Ammon's horn (tissue), 1 donor: ENCODE results near the gene EFCAB14.
A peak's percentile ranks its signal among the peaks of the same experiment; 100 is the strongest.
"Not testable (repeated sequence)": the region's sequence is repeated elsewhere in the genome, so short reads cannot be mapped to it uniquely, and the experiment has no call there.

Experiments
- DNase-seq: peaks from one replicate; pipeline ENCODE4 v3.0.0-alpha.2; 2016; ENCODE audit warnings: low spot score

The EFCAB14 gene

GRCh38 chr1:46653405-46653958 is 65.4 kb downstream of the EFCAB14 start:
- DNase-seq = peak; percentile 7

DNA sequence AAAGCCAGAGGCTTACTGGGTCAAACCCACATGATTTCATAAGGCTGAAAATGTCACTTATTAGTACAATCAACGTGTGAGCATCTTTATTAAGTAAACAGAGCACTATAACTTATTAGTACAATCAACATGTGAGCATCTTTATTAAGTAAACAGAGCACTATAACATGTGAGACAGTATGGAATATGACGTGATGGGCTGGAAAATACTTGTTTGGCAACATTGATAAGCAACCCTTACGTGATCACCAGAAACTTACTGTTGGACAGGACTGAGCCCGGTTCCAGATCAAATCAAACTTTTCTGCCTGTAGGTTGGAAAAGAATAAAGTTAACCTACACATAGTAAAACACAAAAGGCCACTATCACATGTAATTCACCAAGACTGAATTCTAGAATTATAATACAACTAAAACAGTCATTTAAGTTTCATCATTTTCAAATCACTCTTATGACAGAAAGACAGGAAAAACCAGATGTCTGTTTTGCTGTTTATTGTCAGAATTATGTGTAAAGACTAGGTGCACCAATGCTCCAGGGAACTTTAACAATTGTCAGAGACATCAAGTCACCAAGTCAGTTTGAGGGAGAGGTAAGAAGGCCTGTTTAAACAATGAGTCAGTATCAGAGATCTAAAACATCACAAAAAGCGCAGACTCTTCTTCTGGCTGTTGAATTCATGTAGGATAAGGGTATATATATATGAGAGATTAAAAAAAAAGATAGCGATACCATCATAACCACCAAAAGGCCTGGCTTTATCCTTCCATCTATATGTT is 66.4 kb downstream of the EFCAB14 start:
- DNase-seq = no peak

DNA sequence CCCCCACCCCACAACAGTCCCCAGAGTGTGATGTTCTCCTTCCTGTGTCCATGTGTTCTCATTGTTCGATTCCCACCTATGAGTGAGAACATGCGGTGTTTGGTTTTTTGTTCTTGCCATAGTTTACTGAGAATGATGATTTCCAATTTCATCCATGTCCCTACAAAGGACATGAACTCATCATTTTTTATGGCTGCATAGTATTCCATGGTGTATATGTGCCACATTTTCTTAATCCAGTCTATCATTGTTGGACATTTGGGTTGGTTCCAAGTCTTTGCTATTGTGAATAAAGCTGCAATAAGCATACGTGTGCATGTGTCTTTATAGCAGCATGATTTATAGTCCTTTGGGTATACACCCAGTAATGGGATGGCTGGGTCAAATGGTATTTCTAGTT is 67.8 kb downstream of the EFCAB14 start:
- not testable (repeated sequence) for DNase-seq

- DNase-seq = no peak
Measured at GRCh38 chr1:46650491-46650890, 68.4 kb downstream of the EFCAB14 start.

GRCh38 chr1:46649764-46650163 is 69.2 kb downstream of the EFCAB14 start:
- no peak for DNase-seq

GRCh38 chr1:46647611-46648010 is 71.3 kb downstream of the EFCAB14 start:
- DNase-seq = no peak

- DNase-seq = no peak
Measured at GRCh38 chr1:46646844-46647243, 72.1 kb downstream of the EFCAB14 start.

DNA sequence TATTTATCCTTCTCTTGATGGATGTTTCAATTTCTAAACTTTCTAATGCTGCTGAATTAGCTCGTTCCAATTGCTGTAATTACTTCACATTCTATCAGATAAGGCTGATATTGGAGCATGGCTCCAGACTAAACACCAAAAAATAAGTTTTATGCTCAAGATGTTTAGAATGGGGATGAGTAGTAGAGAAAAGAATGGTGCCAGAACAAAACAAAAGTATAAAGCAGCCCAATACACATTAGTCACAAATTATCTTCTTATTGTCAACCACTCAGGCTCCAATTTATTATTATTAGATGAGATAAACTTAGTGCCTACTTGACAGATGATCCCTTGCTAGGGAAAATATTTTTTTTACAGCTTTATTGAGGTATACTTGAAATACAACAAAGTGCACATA is 72.6 kb downstream of the EFCAB14 start:
- no peak for DNase-seq

GRCh38 chr1:46645815-46646214 is 73.1 kb downstream of the EFCAB14 start:
- DNase-seq = no peak

DNA sequence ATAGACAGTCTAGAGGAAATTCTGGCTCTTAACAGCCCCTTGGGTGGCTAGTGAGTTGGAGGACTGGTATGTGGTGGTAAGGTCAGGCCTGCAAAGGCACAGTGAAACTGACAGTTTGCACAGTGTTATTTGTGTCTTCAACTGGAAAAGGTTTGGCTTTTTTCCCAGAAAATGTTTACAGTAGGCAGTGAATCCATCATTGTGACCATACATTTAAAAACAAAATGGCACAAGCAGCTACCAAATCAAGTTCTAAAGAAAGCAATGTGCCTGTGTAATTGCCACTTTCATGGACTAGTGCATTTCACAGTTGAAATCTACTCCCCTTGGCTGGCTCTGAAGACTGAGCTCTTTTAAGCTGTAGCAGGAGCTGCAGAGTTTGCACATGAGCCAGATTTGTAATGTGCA is 75.5 kb downstream of the EFCAB14 start:
- DNase-seq = peak; percentile 11

DNA sequence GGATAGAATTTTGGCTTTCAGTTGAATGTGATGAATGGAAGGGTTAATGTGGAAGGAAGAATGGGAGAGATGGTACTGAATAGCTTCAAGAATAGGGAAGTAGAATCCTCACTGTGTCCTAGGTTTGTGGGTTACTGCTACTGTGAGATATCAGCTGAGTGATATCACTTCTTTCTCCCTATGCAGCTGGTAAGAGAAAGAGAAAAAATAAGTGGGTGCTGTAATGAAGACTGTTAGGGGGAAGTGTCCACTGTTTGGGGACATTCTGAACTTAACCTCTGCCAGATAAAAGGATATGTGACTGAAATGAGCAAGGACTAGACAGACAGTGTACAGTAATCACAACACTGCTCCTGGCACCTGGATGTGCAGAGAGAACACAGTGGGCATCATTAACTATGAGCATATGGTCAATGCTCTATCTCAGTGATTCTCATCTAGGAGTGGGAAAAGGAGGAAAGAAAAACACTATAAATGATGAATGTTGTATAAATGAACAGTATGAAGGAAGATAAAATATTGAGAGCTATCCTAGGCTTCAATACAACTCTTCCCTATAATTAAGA is 76.7 kb downstream of the EFCAB14 start:
- DNase-seq = no peak

DNA sequence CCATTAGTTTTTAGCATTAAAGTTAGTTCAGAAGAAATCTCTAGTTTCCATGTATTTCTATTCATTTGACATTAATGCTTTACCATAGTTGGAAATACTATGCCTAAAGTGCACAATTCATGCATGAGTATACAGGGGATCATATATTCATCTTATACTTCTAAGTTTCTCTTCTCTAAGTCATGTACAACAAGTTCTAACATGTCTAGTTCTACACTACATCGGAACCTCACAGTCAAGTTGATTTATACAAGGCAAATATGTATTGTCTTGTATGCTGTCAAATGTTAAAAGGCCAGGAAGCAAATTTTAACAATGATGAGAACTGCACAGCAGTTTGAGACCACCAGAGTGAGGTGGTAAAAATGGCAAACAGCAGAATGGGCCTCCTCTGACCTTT is 79.4 kb downstream of the EFCAB14 start:
- DNase-seq = no peak

- no peak for DNase-seq
Measured at GRCh38 chr1:46638921-46639320, 80.0 kb downstream of the EFCAB14 start.

- no peak for DNase-seq
Measured at GRCh38 chr1:46637444-46638083, 81.3 kb downstream of the EFCAB14 start.

GRCh38 chr1:46635205-46635604 is 83.7 kb downstream of the EFCAB14 start:
- no peak for DNase-seq

DNA sequence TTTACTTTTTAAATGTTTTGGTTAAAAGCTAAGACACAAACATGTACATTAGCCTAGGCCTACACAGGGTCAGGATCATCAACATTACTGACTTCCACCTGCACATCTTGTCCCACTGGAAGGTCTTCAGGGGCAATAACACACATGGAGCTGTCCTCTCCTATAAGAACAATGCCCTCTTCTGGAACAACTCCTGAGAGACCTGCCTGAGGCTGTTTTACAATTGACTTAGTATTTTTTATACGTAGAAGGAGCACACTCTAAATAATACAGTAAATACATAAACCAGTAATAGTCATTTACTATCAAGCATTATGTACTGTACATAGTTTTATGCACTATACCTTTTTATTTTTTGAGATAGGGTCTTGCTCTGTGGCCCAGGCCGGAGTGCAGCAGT is 88.2 kb downstream of the EFCAB14 start:
- DNase-seq = no peak
